ENCODE results near the gene UNC13D.

Gene UNC13D

DNA sequence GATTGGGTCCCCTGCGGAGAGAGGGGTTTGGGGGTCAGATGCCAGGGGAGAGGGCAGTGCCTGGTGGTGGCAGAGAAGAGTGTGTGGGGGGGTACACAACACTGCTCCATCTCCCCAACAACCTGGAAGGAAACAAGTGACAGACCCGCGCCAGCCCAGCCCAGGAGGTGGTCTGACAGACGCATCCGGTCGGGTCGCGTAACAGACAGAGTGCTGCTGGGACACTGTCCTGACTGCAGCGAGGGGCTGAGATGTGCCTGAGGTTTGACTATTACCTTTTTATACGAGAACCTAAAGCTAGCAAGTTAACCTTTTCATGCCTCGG is 16.2 kb downstream of the UNC13D start:
- TF ChIP-seq, protein P1, sequence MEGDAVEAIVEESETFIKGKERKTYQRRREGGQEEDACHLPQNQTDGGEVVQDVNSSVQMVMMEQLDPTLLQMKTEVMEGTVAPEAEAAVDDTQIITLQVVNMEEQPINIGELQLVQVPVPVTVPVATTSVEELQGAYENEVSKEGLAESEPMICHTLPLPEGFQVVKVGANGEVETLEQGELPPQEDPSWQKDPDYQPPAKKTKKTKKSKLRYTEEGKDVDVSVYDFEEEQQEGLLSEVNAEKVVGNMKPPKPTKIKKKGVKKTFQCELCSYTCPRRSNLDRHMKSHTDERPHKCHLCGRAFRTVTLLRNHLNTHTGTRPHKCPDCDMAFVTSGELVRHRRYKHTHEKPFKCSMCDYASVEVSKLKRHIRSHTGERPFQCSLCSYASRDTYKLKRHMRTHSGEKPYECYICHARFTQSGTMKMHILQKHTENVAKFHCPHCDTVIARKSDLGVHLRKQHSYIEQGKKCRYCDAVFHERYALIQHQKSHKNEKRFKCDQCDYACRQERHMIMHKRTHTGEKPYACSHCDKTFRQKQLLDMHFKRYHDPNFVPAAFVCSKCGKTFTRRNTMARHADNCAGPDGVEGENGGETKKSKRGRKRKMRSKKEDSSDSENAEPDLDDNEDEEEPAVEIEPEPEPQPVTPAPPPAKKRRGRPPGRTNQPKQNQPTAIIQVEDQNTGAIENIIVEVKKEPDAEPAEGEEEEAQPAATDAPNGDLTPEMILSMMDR (conservative IDR thresholded peaks at IDR 0.05; ENCODE audit: low read depth, low read length) = no peak
- H3K4me3 ChIP-seq (ENCODE audit: low read length) = no peak overlapping the region
- DNase-seq (ENCODE audit: low read depth) = no peak

- TF ChIP-seq, protein P1 (conservative IDR thresholded peaks at IDR 0.05; ENCODE audit: low read depth, low read length) = peak; percentile 79
- H3K4me3 ChIP-seq (ENCODE audit: low read length) = no peak overlapping the region
- no peak for DNase-seq (ENCODE audit: low read depth)
Measured at GRCh38 chr17:75827308-75828075, 16.7 kb downstream of the UNC13D start.

DNA sequence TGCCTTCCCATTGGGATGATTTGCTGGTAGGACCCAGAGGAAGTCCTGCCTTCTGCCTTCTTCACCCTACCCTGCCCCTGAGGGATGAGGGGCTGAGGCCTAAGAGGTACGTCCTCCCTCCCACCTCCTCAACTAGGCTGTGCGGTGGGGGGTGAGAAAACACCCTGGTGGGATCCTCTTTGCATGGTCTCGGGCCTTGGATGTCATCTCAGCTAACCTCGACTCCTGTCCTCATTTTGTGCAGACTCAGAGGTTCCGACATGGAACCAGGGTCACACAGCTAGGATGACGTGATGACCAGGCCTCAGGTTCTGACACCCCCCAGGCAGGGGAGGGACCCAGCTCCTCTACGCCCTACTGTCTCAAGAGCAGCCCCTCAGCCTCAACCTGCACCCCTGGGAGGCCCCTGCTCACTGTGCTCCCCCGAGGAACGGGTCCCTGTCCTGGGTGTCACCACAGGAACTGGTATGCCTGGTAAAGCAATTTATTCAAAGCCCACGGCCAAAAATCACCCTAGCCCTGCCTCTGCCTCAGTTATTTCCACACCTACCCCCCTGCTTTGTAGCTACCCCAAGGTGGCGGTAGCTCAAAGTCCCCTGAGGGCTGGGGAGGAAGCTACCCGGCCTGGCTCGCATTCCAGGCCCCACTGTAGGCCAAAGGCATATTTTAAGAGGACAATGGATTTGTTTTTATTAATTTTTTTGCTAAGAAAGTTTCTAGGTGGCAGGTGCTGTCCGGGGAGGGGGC is 17.5 kb downstream of the UNC13D start:
- H3K4me3 ChIP-seq (ENCODE audit: low read length) = no peak overlapping the region
- TF ChIP-seq, protein P1 (conservative IDR thresholded peaks at IDR 0.05; ENCODE audit: low read depth, low read length) = no peak
- no peak for DNase-seq (ENCODE audit: low read depth)

DNA sequence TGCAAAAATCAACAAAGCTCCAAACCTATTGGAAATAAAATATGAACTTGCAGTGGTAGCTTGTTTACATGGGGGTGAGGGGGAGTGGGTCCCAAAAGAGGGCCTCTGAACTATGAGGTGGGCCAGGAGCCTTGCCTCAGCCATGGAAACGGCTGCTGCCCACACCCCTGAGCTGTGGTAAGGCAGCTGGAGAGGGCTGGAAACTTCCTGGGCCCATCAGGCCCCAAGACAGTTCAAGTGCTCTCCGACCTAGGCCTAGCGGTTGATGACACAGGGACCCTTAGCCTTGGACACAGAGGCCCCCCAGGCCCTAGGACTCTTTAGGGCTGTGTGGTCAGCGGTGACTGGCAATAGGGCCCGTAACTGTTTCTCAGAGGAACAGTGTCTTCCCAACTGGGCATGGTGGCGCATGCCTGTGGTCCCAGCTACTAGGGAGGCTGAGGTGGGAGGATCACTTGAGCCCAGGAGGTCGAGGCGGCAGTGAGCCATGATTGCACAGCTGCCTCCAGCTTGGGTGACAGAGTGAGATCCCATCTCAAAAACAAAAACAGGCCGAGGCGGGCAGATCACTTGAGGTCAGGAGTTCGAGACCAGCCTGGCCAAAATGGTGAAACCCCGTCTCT is 18.3 kb downstream of the UNC13D start:
- TF ChIP-seq, protein P1 (conservative IDR thresholded peaks at IDR 0.05; ENCODE audit: low read depth, low read length) = no peak
- DNase-seq (ENCODE audit: low read depth) = no peak
- H3K4me3 ChIP-seq (ENCODE audit: low read length) = no peak overlapping the region

- TF ChIP-seq, protein P1 (conservative IDR thresholded peaks at IDR 0.05; ENCODE audit: low read depth, low read length) = no peak
- DNase-seq (ENCODE audit: low read depth) = no peak
- no peak overlapping the region for H3K4me3 ChIP-seq (ENCODE audit: low read length)
Measured at GRCh38 chr17:75825149-75825552, 19.1 kb downstream of the UNC13D start.

DNA sequence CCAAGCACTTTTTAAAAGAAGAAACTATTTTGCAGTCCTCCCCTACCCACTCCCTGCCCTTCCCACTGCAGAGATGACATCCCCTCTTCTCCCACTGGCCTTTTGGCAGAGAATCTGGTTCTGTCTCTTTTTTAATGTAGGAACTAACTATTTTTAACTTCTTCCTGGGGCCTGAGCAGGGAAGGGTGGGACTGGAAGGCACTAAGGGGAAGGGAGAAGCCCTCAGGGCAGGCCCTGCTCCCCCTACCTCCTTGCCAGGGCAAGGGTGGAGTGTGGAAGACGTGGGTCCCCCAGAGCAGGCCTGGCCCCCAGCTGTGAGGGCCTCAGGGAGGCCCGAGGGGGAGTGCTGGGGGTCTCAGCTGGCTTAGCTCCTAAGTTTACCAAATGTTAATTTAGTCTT is 19.5 kb downstream of the UNC13D start:
- TF ChIP-seq, protein P1 (conservative IDR thresholded peaks at IDR 0.05; ENCODE audit: low read depth, low read length) = no peak
- H3K4me3 ChIP-seq (ENCODE audit: low read length) = no peak overlapping the region
- DNase-seq (ENCODE audit: low read depth) = no peak
